NCI-H2029 (cell line): ENCODE measurements around the gene CDCP1.

Experiments
- DNase-seq: peaks from one replicate; lab custom pipeline; 2025; lab: John Stamatoyannopoulos, UW

The CDCP1 gene

DNA sequence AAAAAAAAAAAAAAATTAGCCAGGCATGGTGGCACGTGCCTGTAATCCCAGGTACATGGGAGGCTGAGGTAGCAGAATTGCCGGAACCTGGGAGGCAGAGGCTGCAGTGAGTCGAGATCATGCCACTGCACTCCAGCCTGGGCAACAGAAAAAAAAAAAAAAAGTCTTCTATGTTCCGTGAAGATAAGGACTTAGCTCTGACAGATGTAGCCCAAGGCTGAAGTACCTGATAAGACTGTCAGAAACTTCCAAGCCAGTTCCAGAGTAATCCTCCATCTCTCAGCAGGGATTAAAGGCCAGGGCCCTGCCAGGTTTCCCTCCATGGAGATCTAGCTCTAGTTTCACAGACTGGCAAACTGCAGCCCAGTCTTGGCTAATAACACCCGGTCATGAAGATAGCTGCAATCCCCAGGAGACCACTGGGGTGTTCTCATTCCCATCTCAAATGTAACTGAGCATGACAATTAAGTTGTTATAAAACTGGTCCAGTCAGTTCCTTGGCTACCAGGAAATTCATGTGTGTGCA is 8.5 kb downstream of the CDCP1 start:
- no peak for DNase-seq

DNA sequence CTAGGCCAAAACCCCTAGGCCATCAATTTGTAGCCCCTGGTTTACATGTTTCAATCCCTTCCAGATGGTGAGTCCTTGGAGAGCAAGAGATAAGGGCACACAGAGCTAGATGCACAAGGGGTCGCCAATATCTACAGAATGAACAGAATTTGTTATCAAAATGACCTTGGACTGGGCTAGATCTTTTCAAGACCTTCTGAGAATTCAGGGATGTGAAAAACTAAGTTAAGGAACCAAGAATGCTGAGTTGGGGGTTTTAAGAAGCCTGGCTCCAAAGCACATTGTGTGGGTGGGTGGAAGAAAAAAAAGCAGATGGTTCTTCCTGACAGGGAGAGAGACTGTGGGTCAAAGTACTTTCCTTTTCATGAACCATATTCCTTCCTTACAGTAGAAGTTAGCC is 10.2 kb downstream of the CDCP1 start:
- no peak for DNase-seq

DNA sequence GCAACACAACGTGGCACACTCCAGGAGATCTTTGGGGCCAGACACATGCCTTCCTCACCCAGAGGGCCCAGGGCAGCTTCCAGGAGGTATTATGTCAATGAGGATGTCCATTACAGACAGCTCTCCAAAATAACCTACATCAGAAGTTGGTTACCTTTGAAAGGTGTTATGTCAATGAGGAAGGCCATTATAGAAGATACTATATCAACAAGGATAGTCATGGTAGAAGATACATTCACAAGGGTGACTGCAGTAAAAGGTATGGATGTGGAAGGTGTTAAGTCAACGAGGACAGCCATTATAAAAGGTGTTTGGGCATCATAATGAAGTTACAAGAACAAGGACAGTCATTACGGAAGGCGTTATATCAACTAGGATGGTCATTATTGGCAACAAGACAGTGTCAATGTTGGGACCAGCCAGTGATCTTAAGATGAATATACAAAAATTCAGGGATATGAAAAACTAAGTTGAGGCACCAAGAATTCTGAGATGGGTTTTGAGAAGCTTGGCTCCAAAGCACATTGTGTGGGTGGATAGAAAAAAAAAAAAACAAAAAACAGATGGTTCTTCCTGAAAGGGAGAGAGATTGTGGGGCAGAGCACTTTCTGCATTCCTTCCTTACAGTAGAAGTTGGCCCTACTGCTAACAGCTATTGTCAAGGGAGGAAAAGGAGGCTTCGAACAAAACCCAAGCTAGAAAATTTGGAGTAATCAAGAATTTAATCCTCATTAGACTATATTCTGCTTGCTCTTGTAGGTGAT is 11.2 kb downstream of the CDCP1 start:
- no peak for DNase-seq

DNA sequence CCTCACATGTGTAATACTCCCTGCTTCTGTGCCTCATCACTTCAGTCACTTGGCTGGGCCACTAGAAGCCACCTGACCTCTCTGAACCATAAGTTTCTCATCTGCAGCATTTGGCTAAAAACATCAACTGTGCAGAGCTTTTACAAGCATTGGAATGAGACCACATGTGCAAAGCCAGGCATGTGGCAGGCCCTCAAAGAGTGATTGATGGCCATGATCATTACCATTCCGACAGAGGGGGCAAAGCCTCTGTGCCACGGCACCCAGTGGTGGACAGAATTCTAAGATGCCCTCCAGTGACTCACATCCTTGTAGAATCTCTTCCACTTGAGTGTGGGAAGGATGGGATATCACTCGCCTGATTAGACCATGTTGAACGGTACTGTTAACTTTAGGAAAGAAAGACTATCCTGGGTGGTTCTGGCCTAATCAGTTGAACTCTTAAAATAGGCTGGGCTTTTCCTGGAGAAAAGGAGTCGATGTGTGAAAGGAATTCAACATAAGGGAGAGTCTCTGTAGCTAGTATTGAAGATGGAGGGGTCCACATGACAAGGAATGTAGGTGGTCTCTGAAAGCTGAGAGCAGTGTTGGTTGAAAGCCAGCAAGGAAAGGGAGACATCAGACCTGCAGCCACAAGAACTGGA is 13.5 kb downstream of the CDCP1 start:
- DNase-seq, result no peak

- no peak for DNase-seq
Observed at GRCh38 chr3:45131201-45131600, 15.0 kb downstream of the CDCP1 start.

DNA sequence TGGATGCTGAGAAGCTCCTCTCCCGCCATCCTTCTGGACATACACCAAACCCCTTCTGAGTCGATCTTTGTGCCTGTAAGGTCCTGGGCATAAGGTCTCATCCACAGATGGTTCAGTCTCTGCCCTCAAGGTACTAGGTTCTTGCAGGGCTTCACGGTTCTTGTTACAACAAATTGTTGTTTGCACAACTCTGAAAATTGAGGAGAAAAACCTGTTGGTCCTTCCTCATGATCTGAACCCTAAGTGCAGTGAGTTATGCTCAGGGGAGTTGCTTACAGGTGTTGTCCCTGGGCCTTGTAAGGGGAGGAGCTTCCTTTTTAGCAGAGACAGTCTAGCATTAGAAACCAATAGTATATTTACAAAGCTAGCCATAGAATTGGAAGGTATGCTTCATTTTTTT is 15.7 kb downstream of the CDCP1 start:
- DNase-seq, result no peak

GRCh38 chr3:45128950-45129349 is 17.2 kb downstream of the CDCP1 start:
- DNase-seq, result no peak

- DNase-seq, result no peak
Observed at GRCh38 chr3:45127130-45127822, 18.9 kb downstream of the CDCP1 start.

- DNase-seq, result no peak
Observed at GRCh38 chr3:45126730-45127129, 19.4 kb downstream of the CDCP1 start.

GRCh38 chr3:45125550-45126026 is 20.6 kb downstream of the CDCP1 start:
- no peak for DNase-seq

- no peak for DNase-seq
Observed at GRCh38 chr3:45124956-45125355, 21.2 kb downstream of the CDCP1 start.

GRCh38 chr3:45124352-45124751 is 21.8 kb downstream of the CDCP1 start:
- no peak for DNase-seq

DNA sequence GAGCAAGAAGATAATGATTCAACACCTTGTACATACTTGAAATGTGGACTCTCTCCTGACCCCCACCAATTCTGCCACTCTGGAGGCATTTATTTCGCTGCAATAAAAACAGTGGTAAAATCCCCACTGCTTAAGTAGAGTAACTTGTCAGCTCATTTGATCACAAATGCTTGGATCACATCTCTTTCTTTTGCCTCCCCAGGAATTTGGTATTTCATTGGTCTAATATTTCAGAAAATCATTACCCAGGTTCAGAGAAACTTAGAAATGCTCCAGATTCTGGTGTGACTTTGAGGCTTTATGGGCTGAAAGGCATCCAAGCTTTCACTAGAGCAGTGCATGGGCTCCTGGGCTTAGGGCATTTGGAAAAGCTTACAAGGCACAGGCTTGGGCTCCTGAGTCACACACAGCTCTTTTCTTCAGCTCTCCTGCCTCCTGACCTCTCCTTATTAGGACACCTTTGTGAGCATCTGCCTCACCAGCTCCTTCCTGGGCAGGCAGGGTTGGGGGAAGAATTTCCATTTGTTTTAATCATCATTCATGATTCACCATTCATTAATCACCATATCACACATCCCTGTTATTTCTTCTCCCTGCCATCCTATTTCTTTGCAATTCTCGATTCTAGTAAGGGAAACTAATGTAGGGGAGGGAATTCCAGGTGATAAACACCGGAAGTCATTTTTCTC is 22.5 kb downstream of the CDCP1 start:
- no peak for DNase-seq

GRCh38 chr3:45123030-45123429 is 23.1 kb downstream of the CDCP1 start:
- no peak for DNase-seq

- DNase-seq, result no peak
Observed at GRCh38 chr3:45120359-45121158, 25.6 kb downstream of the CDCP1 start.

DNA sequence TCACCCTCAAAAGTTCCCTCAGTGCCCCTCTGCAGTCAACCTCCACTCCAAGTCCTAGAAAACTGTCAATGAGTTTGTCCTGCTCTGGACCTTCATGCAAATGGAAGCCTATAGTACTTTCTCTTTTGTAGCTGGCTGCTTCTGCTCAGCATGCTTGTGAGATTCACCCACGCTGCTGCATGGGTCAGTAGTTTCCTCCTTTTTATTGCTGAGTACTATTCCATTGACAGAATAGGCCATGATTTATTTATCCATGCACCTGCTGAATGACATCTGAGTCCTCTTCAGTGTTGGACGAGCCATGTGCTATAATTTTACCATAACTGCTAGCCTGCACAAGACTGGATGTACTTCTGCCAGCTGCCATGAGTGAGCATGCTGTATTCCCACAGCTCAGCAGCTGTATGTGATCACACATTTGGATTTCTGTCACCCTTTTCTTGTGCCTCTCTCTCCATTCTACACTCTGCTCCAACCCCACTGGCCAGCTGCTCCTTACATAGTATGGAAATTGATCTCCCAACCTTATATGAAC is 26.3 kb downstream of the CDCP1 start:
- DNase-seq, result no peak

- DNase-seq, result no peak
Observed at GRCh38 chr3:45119376-45119775, 26.8 kb downstream of the CDCP1 start.

- DNase-seq, result no peak
Observed at GRCh38 chr3:45118615-45119071, 27.5 kb downstream of the CDCP1 start.

DNA sequence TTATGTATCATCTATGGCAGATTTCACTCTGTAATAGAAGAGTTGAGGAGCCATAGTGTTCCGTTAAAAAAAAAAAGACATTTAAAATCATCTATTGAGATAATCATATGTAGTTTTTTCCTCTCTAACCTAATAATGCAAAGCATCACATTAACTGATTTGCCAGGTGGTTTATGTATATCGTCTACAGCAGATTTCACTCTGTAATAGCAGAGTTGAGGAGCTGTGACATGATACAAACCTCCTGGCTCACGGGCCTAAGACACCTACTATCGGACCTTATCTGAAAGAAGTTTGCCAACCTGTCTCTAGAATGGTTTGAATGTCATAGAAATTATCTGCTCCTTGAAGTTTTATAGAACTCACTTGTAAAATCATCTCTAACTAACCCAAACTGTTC is 29.8 kb downstream of the CDCP1 start:
- no peak for DNase-seq

- DNase-seq, result no peak
Observed at GRCh38 chr3:45113625-45114050, 32.5 kb downstream of the CDCP1 start.

DNA sequence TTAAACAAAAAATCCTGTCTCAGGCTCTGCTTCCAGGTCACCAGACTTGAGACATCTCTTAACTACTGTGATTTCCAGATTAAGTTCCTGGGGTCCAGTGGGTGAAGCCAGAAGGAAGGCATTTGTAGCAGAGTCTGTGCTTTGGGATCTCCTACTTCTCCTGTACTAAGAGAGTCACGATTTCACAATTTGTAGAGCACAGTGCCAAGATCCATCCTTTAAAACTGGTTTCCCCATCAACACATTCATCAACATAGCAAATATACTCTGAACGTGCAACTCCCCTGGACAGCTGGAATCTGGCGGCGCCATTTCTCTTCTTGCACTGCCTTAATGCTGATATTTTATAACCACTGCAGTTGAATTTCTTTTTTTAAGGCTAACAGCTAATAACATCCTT is 33.2 kb downstream of the CDCP1 start:
- no peak for DNase-seq
